Measurements from ENCODE around the gene ITGB1BP1.

GRCh38 chr2:9462313-9462712 lies 39.0 kb upstream of the ITGB1BP1 start:
- TF ChIP-seq CTCF (IDR thresholded peaks at IDR 0.05) (no peak), POLR2A (IDR thresholded peaks at IDR 0.05) (no peak)
